HG02884 (cell line): ENCODE data around the gene DDX43.
A peak's percentile ranks its signal among the peaks of the same experiment; 100 is the strongest.
"Not testable (repeated sequence)": the region's sequence is repeated elsewhere in the genome, so short reads cannot be mapped to it uniquely, and the experiment has no call there.

Experiments used
- ATAC-seq: cut with Tn5 transposase; IDR thresholded peaks from one replicate; pipeline ENCODE4 v1.9.1; 2021; ENCODE audit warnings: mild to moderate bottlenecking, moderate library complexity; ENCODE audit not compliant: unreplicated experiment

DDX43 gene

GRCh38 chr6:73394577-73395354 lies at the start of gene DDX43:
DDX43 (plus strand) TSS chr6:73394828; CDS start chr6:73394906, 78 bp downstream.
- no peak for ATAC-seq

- ATAC-seq: no peak
Observed at GRCh38 chr6:73348550-73349204, 46.0 kb upstream of the DDX43 start.

DNA sequence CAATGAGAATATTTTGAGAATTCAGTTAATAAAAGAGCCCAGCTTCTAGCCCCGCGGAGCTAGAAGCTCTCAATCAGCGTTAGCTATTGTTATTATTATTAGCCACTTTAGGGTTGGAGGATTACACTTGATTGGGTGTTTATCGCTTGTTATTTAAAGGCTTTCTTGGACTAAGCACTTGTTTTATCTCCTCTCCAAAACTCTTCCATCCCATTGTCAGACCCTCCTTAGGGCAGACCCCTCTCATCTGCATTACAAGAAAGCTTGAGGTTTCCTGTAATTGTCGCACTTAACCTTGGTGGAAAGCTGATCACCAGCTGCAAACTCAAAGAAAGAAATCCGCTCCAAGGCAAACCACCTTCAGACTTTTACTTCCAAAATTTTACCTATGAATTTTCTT lies 45.3 kb upstream of the DDX43 start:
- no peak for ATAC-seq

GRCh38 chr6:73353636-73354593 lies 40.7 kb upstream of the DDX43 start, which contains the start of gene DPPA5:
DPPA5 (minus strand) TSS chr6:73354276; CDS start chr6:73354225, 51 bp downstream.
- ATAC-seq: no peak

GRCh38 chr6:73362358-73362757 lies 32.3 kb upstream of the DDX43 start, which contains the start of gene KHDC3L:
KHDC3L (plus strand) TSS chr6:73362658; CDS start chr6:73362730, 72 bp downstream.
- ATAC-seq: no peak

DNA sequence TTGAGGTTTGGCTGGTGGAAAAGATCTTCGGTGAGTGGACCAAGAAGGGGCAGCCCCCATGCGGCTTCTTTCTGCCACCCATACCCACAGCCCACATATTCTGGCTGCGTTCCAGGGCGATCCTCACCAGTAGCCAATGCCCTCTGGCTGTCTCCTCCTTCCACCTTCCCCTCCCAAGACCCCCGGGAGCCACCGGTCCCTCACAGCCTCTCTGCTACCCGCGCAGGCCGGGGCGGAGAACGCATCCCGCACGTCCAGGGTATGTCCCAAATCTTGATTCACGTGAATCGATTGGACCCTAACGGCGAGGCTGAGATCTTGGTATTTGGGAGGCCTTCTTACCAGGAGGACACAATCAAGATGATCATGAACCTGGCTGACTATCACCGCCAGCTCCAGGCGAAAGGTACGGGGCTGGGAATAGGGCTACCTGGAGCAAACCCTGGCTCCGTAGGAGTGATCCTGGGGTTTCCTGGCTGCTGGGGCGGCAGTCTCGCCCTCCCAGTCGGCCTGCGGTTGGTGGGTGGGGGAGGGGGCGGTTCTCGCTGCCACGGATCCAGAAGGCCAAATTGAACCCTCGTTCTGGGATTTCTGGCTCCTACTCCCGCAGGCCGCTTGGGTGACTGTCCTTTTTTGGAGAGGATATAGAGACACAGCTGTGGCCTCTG lies 31.6 kb upstream of the DDX43 start:
- ATAC-seq: no peak

GRCh38 chr6:73363537-73363875 lies 31.1 kb upstream of the DDX43 start:
- no peak for ATAC-seq

GRCh38 chr6:73364121-73364520 lies 30.5 kb upstream of the DDX43 start:
- no peak for ATAC-seq

DNA sequence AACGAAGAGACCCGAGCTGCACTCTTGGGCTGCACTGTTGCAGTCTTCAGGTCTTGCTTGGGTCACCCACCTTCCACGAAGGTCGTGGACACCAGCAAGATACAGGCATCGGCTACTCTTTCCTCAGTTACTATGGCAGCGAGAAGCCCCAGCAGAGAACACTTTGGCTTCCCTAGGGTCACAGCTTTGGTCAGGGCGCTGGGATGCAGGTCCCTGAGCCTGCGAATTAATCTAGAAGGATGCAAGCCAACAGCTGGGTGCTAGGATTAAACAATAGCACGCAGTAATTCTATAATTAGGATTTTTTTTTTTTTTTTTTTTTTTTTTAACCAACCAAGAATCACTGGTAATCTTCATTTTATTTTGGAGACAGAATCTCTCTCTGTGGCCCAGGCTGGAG lies 30.1 kb upstream of the DDX43 start:
- no peak for ATAC-seq

DNA sequence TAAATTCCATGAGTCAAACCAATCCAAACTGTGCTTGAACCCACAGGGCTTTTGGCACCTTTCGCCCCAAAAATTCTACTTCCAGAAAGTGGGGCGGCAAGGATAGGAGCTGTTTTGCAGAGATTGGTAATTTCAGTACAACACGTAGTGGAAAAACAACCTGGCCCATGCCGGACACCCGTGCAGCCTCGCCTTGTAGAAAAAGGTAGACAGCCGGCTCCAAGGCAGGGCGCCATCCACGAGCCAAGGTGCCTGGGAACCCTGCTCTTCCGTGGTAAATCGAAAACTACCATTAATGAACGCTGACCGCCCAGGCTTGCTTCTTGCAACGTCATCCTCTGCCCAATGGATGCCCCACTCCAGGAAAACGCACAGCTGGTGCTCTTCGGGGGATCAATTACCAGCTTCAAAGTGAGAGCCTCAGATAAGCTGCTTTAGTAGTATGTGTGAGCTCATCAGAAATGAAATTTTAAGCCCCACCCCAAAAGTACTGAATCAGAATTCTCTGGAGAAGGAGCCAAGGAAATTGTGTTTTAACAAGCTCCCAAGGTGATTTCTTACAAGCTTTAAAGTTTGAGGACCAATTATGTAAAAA lies 26.8 kb upstream of the DDX43 start:
- no peak for ATAC-seq

DNA sequence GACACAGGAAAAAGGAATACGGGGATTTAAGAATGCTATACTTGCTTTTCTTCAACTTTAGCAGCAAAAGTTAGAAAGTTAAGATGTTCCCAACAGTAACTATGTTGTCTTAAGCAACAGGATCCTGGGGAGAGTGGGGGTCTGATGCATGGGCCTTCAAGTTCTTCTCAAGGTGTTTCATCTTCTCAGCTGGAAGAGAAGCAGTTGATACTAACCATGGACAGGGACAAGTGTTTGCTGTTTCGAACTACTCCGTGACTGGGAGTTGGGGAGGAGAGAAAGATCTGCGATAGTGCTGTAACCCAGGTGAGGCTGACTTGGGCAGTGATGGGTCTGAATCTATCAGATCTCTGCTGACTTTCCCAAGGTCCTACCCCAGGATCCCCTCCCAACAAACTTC lies 26.0 kb upstream of the DDX43 start:
- no peak for ATAC-seq

- ATAC-seq: no peak
Observed at GRCh38 chr6:73369157-73369556, 25.5 kb upstream of the DDX43 start.

GRCh38 chr6:73369563-73369962 lies 25.1 kb upstream of the DDX43 start, which contains the start of gene OOEP:
OOEP (minus strand) TSS chr6:73369897; CDS start chr6:73369792, 105 bp downstream.
- ATAC-seq: no peak

GRCh38 chr6:73371984-73372383 lies 22.6 kb upstream of the DDX43 start:
- no peak for ATAC-seq

DNA sequence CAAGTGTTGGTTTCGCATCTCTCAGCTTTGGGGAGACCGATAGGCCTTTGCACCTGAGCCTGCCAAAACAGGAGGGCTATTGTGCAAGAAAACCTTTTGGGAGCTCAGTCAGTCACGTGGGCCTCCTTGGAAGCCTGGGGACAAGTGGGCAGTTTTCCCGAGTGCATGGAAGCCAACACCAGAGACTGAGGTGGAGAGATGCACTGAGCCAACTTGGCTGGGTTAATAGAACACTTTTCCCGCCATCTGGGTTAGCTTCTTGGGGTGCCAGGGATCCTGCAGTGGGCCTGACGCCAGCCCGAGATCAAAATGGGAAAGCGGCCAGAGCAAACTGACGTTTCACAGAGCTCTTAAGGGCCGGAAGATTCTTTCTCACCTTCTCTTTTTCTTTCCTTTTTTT lies 22.1 kb upstream of the DDX43 start:
- ATAC-seq: no peak

DNA sequence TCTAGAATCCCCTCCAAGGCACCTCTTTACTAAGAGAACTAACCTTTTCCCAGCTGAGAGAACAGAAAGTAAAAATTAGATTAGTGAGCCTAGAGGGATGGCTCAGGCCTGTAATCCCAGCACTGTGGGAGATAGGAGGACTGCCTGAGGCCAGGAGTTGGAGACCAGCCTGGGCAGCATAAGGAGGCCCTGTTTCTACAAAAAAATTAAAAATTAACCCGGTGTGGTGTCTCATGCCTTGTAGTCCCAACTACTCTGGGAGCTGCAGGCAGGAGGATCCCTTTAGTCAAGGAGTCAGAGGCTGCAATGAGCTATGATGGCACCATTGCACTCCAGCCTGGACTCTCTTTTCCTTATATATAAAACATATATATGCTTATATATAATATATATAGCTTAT lies 19.4 kb upstream of the DDX43 start:
- no peak for ATAC-seq

GRCh38 chr6:73377225-73377624 lies 17.4 kb upstream of the DDX43 start:
- no peak for ATAC-seq

DNA sequence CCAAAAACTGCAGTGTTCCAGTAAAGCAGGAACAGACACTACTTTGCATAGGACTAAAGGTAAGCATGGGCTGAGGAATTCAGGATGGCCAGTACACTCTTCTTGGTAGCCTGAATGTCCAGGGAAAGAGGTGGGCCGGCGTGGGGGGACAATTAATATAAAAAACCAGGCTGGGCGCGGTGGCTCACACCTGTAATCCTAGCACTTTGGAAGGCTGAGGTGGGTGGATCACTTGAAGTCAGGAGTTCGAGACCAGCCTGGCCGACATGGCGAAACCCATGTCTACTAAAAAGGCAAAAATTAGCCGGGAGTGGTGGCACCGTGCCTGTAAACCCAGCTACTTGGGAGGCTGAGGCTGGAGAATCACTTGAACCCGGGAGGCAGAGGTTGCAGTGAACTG lies 13.1 kb upstream of the DDX43 start:
- ATAC-seq: not testable (repeated sequence)

DNA sequence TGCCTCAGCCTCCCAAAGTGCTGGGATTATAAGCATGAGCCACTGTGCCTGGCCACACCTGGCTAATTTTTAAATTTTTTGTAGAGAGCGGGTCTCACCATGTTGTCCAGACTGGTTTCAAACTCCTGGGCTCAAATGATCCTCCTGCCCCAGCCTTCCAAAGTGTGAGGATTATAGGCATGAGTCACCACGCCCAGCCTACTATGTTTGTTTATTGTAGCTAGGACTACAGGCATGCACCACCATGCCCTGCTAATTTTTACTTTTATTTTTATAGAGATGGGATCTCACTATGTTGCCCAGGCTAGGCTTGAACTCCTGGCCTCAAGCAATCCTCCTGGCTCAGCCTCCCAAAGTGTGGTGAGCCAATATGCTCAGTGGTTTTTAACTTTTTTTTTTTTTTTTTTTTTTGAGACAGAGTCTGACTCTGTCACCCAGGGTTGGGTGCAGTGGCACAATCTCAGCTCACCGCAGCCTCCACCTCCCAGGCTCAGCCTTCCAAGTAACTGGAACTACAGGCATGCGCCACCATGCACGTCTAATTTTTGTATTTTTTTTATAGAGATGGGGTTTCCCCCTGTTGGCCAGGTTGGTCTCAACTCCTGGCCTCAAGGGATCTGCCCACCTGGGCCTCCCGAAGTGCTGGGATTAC lies 12.0 kb upstream of the DDX43 start:
- ATAC-seq: no peak

DNA sequence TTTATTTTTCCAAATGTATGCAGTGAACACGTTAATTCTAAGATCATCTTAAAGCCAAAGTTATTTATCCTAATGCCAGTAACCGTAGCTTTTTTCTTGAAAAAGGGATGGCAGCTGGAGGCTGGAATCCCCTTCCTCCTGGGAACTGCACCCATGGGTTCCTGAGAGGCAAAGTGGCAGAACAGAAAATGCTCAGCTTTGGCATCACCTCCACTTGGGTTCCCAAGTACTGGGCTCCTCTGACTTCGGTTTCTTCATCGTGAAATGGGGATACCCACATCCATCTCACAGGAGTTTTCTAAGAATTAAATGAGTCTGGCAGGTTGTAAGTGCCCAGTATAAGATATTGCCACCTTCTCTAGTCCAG lies 6.2 kb upstream of the DDX43 start:
- peak; percentile 16 for ATAC-seq
